NCI-H1417 (cell line): ENCODE measurements around the gene SLC39A11.
A peak's percentile ranks its signal among the peaks of the same experiment; 100 is the strongest.
"Not testable (repeated sequence)": the region's sequence is repeated elsewhere in the genome, so short reads cannot be mapped to it uniquely, and the experiment has no call there.

ENCODE experiments used
- DNase-seq, 3 experiments: peaks; one replicate each; lab custom pipeline; 2025; lab: John Stamatoyannopoulos, UW

Gene SLC39A11

GRCh38 chr17:73007407-73007806, 85.1 kb downstream of the SLC39A11 start:
- no peak for DNase-seq

GRCh38 chr17:73005360-73005759, 87.1 kb downstream of the SLC39A11 start:
- DNase-seq, result no peak

GRCh38 chr17:73003487-73003886, 89.0 kb downstream of the SLC39A11 start:
- no peak for DNase-seq

GRCh38 chr17:73000832-73001231, 91.7 kb downstream of the SLC39A11 start:
- DNase-seq, result no peak

GRCh38 chr17:72999474-72999873, 93.0 kb downstream of the SLC39A11 start:
- not testable (repeated sequence) for DNase-seq

- peak in 2 of 3 experiments; percentile 13 to 69 for DNase-seq
These were observed 94.1 kb downstream of the SLC39A11 start for GRCh38 chr17:72998343-72998742.

- DNase-seq, result peak in 1 of 3 experiments; percentile 27
These were observed 94.9 kb downstream of the SLC39A11 start for GRCh38 chr17:72997559-72997958.

- no peak for DNase-seq
These were observed 95.7 kb downstream of the SLC39A11 start for GRCh38 chr17:72996791-72997190.

- no peak for DNase-seq
These were observed 97.4 kb downstream of the SLC39A11 start for GRCh38 chr17:72995008-72995656.

- not testable (repeated sequence) for DNase-seq
These were observed 99.6 kb downstream of the SLC39A11 start for GRCh38 chr17:72992783-72993467.

GRCh38 chr17:72991651-72992050, 100.8 kb downstream of the SLC39A11 start:
- DNase-seq, result no peak

GRCh38 chr17:72989074-72989610, 103.3 kb downstream of the SLC39A11 start:
- no peak for DNase-seq

GRCh38 chr17:72988451-72988850, 104.0 kb downstream of the SLC39A11 start:
- DNase-seq, result no peak

- no peak for DNase-seq
These were observed 105.3 kb downstream of the SLC39A11 start for GRCh38 chr17:72987166-72987565.

GRCh38 chr17:72985882-72986720, 106.4 kb downstream of the SLC39A11 start:
- peak; percentile 49 to 80 (median 74) for DNase-seq

- no peak for DNase-seq
These were observed 107.6 kb downstream of the SLC39A11 start for GRCh38 chr17:72984926-72985325.

- no peak for DNase-seq
These were observed 108.2 kb downstream of the SLC39A11 start for GRCh38 chr17:72984145-72984925.

GRCh38 chr17:72982680-72983079, 109.8 kb downstream of the SLC39A11 start:
- DNase-seq, result no peak

- peak in 2 of 3 experiments; percentile 6 to 9 for DNase-seq
These were observed 113.8 kb downstream of the SLC39A11 start for GRCh38 chr17:72978593-72979218.

- DNase-seq, result no peak
These were observed 114.6 kb downstream of the SLC39A11 start for GRCh38 chr17:72977771-72978417.
